GM12872 (cell line): ENCODE results near the gene TMEM202.

Experiments used
- CTCF ChIP-seq: IDR thresholded peaks from 3 replicates; pipeline ENCODE4 v1.5.1; 2011; ENCODE audit warnings: low read depth, mild to moderate bottlenecking, low read length, moderate library complexity; ENCODE audit not compliant: insufficient read depth

TMEM202 gene

GRCh38 chr15:72397796-72398588 lies at the start of gene TMEM202:
TSS of gene TMEM202 (plus strand) at chr15:72398305. CDS start at chr15:72398327, 22 bp downstream.
- TF ChIP-seq CTCF, result no peak

- no peak for TF ChIP-seq CTCF
Measured at GRCh38 chr15:72353266-72353665, 44.8 kb upstream of the TMEM202 start.

- no peak for TF ChIP-seq CTCF
Measured at GRCh38 chr15:72354496-72354895, 43.6 kb upstream of the TMEM202 start.

GRCh38 chr15:72358121-72358520 lies 40.0 kb upstream of the TMEM202 start:
- no peak for TF ChIP-seq CTCF

GRCh38 chr15:72358650-72359171 lies 39.4 kb upstream of the TMEM202 start:
- no peak for TF ChIP-seq CTCF

GRCh38 chr15:72361176-72361575 lies 36.9 kb upstream of the TMEM202 start:
- TF ChIP-seq CTCF, result no peak

- TF ChIP-seq CTCF, result no peak
Measured at GRCh38 chr15:72365844-72366243, 32.3 kb upstream of the TMEM202 start.
